Skeletal muscle cell (primary cell): ENCODE measurements around the gene CPZ.
A peak's percentile ranks its signal among the peaks of the same experiment; 100 is the strongest.
"Not testable (repeated sequence)": the region's sequence is repeated elsewhere in the genome, so short reads cannot be mapped to it uniquely, and the experiment has no call there.

Experiments
- DNase-seq: peaks from one replicate; pipeline ENCODE4 v3.0.0-alpha.2; 2010; ENCODE audit warnings: low read depth
- H3K4me3 ChIP-seq: 2 replicates; pipeline ENCODE4 v1.5.1; 2011; ENCODE audit warnings: low read depth, mild to moderate bottlenecking, control low read depth, low read length, moderate library complexity

CPZ gene

DNA sequence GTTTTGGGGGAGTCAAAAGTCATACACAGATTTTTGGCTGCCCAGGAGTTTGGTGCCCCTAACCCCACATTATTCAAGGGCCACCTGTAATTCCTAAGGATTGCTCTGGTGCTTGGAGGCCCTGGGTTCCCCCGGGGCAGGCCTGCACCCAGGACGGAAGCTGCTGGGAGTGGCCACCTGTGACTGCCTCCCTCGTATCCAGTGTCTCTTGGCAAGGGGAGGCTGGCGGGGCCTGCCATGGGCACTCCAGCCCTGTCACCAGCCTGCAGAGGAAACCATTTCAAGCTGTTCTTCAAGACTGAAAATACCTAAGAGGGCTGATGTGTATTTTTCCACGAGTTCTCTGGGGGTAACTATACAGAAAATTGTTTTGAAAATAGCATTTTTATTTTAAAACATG, 36.8 kb upstream of the CPZ start:
- no peak for DNase-seq

DNA sequence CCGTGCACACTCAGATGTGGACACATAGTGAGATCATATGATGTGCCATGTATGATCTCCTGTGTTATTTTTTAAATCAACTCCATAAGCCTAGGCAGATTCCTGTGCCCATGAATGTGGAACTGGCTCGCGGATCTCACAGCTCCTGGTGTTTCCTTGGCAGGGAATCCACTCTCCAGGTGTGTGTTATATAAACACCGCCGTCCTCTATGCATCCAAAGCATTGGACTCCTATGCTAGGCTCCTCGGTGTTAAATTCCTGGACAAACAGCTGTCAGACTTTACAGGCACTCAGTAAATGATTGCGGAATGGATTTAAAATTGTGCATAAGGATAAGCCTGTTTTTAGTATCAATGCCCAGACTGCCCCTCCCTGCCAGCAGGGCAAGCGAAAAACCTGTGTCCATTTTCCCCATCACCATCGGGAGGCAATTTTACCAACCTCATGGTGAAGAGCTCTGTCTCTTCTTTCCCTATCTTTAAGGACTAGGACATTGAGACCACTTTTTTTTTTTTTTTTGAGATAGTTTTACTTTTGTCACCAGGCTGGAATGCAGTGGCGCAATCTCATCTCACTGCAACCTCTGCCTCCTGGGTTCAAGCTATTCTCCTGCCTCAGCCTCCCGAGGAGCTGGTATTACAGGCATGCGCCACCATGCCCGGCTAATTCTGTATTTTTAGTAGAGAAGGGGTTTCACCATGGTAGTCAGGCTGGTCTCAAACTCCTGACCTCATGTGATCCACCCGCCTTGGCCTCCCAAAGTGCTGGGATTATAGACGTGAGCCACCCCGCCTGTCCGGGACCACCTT, 36.0 kb upstream of the CPZ start:
- H3K4me3 ChIP-seq = no peak overlapping the region
- no peak for DNase-seq

More for the DNA sequence above, 36.8 kb upstream of the CPZ start:
- no peak overlapping the region for H3K4me3 ChIP-seq

DNA sequence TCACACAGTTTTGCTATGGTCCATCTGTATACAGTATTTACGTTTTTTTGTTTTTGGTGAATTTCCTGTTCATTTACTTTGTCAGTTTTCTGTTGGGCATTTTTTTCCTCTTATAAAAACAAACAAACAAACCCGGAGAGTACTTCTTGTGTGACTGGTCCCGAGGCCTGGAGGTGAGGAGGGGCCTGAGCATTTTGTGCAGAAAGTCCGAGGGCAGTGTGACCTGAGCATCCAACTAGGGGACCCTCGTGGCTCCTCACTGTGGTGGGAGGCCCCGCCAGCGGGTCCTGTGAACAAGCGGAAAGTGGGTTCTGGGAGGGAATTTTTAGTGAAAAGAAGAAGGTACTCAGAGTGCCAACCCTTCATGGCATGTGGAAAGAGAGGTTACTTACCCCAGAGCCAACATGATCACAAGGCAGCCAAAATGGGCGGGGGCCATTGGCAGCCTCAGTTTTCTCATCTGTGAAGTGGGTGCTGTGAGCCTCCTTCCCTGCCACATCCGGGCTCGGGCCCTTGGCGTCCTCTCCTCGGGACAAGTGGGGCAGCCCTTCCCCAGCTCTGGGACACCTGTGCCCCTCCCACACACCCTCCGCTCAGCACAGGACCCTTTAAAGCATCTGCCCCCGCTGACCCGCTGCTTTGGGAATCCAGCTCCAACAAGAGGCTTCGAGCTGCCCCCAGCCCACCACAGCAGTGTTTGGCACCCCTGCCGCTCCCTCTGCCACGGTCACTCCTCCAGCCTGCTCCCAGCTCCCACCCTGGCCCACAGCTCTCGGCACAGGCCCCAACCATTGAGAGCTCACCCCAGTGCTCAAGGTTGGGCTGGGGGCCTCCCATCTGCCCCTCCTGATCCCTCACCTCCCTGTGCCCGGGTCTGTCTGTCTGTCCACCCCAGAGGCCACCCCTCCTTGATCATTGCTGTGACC, 35.2 kb upstream of the CPZ start:
- DNase-seq = no peak

DNA sequence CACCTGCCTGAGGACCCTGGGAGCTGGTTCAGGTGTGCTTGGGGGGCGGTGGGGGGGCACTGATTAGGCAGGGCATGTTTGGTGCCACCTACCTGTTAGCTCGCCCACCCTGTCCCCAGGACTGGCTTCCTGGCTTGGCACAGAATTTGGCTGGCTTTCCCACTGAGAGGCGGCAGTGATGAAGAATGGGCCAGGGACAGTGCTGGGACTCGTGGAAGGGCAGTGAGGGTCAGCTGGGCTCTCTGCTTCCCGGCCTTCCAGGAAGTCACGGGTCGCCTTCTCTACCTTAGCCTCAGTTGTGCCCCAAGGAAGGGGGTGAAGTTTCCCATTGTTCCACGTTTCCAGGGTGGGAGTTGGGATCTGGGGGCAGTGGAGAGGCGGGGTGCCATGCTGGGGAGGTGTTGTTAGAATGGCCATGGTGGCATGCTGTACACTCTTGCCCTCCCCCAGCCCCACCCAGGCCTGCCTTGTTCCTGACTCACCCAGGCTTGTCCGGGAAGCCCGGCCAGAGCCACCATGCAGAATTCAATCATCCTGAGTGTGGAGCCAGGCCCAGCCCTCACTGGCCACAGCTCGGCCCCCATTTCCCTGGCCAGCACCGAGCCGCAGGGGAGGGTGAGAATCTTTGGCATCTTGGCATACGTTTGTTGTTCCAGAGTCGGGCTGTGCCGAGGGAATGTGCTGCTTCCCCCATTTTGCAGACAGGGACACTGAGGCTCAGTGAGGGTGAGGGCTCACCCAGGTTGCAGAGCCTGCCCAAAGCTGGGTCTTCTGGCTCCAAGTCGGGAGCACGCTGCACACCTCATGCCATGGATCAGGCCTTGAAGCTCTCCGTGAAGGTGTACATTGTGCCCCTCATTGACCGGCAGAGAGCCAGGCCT, 34.2 kb upstream of the CPZ start:
- no peak for DNase-seq
- H3K4me3 ChIP-seq = no peak overlapping the region

More for the DNA sequence above, 35.2 kb upstream of the CPZ start:
- no peak overlapping the region for H3K4me3 ChIP-seq

DNA sequence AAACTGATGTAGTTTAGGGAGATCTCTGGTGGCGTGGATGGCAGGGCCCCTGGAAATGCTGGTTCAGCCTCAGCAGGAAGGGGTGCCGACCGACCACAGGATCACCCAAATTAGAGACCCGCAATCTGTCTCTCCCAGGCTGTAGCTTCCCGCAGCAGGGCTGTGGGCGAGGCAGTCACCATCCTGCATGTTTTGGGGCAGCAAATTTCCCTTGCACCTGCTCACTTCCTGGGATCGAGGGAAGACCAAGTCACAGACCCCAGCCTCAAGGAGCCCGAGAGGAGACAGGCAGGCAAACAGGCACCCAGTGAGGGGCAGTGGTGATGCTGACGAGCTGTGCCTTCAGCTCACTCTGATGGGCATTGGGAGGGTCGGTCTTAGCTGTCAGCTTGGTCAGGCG, 33.6 kb upstream of the CPZ start:
- no peak for DNase-seq
- H3K4me3 ChIP-seq = no peak overlapping the region

DNA sequence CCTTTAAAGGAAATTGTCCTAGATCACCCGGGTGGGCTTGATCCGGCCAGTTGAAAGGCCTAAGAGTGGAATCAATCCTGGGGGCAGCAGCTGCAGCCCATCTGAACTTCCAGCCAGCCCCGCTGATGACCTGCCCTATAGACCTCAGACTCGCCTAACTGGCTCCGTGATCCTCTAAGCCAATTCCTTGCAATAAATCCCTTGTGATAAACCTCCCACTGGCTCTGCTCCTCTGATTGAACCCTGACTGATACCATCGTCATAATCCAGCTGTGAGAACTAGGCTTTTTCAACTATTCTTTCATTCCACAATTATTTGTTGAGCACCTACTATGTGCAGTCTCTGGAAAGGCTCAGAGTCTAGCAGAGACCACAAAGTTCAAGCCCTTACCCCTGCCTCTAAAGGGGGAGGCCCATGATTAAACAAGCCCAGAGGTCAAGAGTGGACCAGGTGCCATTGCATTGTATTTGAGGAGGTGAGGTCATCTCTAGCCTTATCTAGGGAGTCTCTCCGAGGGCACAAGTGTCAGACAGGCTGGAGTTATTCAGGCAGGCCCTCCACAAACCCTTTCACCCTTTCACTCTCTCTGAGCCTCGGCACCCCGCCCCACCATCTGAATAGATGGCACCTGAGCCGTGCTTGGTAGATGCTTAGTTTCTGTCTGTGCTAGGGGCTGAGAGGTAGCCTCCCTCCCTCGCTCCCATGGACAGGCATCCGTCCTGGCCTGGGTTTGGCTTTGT, 32.9 kb upstream of the CPZ start:
- DNase-seq = no peak
- no peak overlapping the region for H3K4me3 ChIP-seq

DNA sequence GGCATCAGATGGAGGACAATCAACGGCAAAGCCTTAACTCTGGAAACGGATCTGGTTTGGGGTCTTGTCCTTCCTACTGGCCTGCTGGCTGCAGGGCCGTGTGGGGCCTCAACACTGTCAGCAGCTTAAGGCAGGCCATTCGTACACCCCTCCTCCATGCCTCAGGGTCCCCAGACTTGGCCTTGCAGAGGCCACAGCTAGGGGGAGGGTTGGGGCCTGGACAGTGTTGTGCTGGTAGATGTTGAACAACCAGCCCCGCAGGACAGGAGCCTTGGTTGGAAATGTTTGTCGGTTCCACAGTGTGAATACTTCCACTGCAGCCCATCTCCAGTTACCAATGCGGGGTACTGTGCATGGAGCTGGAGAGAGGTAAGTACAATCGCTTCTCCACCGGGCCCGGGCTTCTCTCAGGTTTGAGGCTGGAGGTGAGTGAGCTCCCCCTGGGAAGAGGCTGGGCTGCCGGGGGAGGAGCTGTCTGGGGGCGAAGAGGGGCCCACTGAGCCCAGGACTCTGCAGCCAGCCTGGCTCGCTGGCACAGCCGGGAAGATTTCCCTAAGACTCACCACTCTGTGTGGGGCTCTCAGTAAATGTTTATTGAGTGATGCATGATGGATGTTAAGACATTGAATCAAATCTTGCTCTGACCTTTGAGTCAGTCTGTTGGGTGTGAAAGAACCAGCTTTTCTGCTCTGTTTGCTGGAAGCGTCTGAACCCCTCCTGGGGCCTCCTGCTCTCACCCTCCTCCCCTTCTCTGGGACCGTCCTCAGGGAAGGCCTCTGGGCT, 32.1 kb upstream of the CPZ start:
- no peak overlapping the region for H3K4me3 ChIP-seq
- DNase-seq = peak; percentile 5

DNA sequence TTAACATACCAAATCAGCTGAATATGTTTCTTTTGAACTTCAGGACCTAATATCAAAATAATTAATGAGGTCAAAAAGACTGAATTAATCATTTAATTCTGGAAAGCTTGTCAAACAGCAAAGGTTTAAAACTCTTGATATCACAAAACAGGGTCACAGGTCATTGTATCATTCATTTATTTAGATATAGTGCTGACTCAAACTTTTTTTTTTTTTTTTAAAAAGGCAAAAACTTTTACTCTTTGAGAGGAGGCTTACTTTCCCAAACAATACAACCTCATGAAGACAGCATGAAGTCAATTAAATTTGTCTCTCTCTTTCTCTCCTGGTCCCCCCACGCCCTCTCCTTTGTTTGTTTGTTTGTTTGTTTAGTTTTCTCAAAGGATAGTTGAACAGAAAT, 28.0 kb upstream of the CPZ start:
- DNase-seq = no peak
- H3K4me3 ChIP-seq = no peak overlapping the region

DNA sequence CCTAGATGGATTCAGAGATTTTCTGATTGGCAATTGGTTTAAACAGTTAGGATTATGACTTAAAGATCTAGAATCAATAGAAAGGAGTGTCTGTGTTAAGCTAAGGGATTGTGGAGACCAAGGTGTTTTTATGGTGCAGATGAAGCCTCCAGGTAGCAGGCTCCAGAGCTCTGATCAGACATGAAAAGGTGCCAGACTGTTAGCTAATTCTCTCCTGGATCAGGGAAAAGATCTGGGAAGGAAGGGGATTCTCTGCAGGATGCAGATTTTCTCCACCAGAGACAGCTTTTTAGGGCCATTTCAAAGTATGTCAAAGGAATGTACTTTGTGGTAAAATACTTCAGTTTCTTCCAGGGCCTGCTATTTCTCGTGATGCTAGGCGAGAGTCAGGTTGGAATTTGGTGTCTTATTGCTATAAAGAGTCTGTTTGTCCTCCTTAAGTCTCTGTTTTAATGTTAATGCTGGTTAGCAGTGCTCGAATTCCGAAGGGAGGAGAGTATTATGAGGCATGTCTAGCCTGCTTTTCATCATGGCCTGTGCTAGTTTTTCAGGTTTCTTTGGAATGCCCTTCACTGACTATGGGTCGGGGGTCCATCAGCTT, 24.4 kb upstream of the CPZ start:
- no peak overlapping the region for H3K4me3 ChIP-seq
- no peak for DNase-seq

DNA sequence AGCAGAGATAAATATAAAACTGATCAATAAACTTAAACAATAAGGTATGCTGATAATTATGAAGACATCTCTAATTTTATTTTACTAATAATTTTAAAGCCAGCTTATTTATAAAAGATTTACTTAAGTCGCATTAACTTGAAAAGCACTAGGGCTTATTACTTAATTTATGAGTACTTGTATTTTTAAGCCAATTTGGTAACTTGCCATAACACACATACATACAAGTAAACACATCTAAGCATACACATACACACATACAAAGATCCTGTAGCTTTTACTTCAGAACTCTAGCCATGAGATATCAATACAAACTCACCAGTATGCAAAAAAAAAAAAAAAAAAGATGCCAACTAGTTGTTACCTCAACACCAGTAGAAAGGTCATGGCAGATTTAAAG, 22.4 kb upstream of the CPZ start:
- no peak overlapping the region for H3K4me3 ChIP-seq
- DNase-seq = no peak

DNA sequence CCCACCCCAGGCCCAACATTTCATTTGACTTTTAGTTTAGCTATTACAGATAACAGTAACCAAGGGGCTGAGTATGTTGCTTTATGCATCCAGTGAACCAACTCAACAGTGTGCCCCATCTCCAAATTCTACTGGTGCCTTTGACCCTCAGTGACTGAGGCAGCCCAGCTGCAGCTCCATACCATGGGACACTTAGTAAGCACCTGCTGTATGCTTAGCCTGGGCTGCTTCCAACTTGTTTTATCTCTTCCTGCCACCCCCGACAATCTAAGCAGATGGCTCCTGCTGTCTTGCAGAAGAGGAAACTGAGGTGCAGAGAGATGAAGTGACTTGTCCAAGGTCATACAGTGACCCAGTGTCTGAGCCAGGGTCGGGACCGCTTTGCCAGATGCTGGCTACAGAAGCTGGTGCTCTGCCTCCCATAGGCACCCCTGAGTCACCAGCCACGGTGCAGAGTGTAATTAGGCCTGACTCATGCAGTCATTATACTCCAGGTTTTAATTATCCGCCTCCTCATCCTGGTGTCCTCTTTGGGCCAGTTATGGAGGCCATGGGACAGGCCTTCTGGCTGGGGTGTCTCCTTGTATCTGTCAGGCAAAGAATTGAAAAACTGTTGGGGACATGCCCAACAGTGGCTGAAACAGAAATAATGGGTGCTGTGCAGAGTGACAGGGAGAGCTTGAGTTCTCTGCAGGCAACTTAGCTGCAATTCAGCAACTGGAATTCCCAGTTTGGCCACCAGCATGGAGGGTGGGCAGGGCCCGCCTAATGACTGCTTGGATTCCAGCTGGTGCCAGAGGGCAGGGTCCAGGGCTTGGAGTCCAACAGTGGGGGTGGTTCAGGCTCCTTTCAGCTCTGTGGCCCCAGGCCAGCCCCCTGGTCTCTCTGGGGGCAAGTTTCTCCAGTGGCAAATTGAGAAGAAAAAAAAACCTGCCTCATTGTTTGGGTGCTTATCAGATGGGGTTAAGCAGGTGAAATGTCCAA, 20.6 kb upstream of the CPZ start:
- no peak for DNase-seq
- H3K4me3 ChIP-seq = no peak overlapping the region

DNA sequence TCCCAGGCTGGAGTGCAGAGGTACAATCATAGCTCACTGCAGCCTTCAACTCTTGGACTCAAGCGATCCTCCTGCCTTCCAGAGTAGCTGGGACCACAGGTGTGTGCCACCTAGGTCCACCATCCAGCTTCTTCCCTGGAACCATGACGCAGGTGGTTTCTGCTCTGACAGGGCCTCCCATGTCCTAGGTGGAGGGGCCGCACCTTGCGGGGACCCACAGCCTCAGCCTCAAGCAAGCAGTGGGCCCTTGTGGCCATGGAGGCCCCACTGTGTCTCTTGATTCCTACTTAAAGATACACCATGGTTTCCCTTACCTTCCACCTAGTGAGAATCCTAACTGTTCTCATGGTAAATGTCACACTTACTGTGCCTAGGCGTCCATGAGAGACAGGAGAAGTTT, 19.3 kb upstream of the CPZ start:
- H3K4me3 ChIP-seq = no peak overlapping the region
- no peak for DNase-seq

DNA sequence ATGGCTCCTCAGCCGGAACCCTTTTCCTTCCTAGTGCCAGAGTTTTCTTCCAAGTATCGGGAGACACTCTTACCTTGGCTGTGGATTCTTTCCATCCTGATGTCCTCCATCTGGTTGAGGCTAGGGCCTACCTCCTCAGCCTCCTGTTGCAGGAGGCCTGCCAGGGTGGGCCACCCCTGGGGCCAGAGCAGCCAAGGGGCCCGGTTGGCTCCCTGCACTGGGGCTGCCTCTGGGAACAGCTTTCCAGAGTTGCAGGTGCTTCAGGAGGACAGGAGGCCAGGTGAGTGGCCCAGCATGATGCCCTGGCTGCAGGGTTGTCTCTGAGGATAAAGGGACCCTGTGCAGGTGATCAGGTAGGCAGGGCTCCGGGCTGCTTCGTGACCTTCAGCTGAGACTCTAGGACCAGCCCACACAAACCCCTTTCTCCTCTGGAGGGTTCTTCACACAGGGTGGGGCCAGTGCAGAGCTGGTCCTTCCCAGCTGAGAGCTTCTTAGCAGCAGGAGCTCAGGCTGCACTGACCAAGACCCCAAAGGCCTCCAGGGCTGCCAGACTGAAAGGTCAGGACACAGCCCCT, 17.7 kb upstream of the CPZ start:
- no peak for DNase-seq
- no peak overlapping the region for H3K4me3 ChIP-seq

DNA sequence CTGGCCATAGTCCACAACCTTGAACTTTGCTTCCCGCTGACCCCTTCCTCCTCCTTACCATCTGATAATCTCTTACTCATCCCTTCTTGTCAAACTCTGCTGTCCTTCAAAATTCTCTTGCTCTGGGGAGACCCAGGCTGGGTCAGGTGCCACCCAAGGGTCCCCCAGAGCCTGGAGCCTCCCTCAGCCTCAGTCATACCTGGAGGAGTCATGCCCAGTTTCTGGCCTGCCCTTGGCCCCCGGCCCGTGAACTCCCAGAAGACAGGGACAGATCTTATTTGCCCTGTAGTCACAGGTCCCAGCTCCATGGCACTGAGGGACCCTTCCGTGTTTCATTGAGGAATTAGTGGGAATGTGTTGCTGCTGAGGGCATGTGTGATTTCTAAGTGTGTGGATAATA, 17.1 kb upstream of the CPZ start:
- DNase-seq = no peak
- no peak overlapping the region for H3K4me3 ChIP-seq

DNA sequence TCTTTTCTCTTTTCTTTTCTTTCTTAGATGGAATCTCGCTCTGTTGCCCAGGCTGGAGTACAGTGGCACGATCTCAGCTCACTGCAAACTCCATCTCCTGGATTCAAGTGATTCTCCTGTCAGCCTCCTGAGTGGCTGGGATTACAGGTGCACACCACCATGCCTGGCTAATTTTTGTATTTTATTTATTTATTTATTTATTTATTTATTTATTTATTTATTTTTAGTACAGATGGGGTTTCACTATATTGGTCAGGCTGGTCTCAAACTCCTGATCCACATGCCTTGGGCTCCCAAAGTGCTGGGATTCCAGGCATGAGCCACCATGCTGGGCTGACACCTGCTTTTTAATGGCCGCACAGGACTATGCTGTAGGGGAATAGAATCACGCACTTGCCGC, 16.0 kb upstream of the CPZ start:
- not testable (repeated sequence) for DNase-seq, H3K4me3 ChIP-seq

DNA sequence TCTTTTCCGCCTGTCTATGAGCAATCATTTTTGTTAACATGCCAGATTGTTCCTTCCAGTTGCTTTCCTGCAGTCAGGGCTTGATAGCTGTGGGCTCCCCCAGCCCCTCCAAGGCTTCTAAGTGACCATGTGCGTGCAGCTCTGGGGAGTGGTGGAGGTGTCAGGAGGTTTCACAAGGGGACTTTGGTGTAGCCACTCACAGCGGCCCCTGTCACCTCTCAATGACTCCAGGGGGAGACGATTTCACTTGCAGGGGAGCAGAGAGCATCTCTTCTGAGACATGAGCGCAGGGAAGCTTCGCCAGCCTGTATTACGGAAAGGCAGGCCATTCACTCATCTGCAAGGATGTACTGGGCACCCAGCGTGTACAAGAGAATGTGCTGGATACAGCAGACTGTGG, 15.5 kb upstream of the CPZ start:
- no peak overlapping the region for H3K4me3 ChIP-seq
- no peak for DNase-seq

DNA sequence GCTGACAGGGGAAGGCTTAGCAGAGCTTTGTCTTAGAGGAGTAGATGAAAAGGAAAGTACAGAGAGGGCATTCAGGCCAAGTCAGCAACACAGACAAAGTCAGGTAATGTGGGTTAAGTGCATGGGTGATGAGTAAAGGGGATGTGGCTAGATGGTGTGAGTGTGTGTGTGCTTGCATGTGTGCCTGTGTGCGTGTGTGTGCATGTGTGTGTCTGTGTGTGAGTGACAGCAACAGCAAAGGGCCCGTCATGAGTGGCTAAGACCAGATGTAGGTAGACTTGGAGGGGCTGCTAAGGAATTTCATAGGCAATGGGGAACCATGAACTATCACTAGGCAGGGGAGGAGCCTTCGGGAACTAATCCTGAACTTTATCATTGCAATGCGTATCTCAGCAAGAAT, 14.6 kb upstream of the CPZ start:
- no peak for DNase-seq
- H3K4me3 ChIP-seq = no peak overlapping the region
